GM12873 (cell line): Measurements from ENCODE around the gene ZNF655.

Source experiments
- CTCF ChIP-seq: IDR thresholded peaks from 2 replicates; pipeline ENCODE4 v1.5.1; 2012; ENCODE audit warnings: low read depth, mild to moderate bottlenecking, moderate library complexity, low read length, control low read depth; ENCODE audit not compliant: insufficient read depth; ENCODE audit errors: missing control alignments

ZNF655 gene

GRCh38 chr7:99605527-99605926, 47.1 kb downstream of the ZNF655 start:
- TF ChIP-seq CTCF = no peak

- no peak for TF ChIP-seq CTCF
Measured at GRCh38 chr7:99606531-99606930, 48.1 kb downstream of the ZNF655 start.

- no peak for TF ChIP-seq CTCF
Measured at GRCh38 chr7:99607548-99607947, 49.1 kb downstream of the ZNF655 start.

- no peak for TF ChIP-seq CTCF
Measured at GRCh38 chr7:99614495-99614894, 56.1 kb downstream of the ZNF655 start.

- TF ChIP-seq CTCF = no peak
Measured at GRCh38 chr7:99615989-99616358, 57.5 kb downstream of the ZNF655 start.

- peak; percentile 50 for TF ChIP-seq CTCF
Measured at GRCh38 chr7:99616359-99617191, 58.1 kb downstream of the ZNF655 start, which contains the start of gene ZSCAN25. Gene ZSCAN25 (plus strand): TSS chr7:99616946. CDS start chr7:99619607, 2,661 bp downstream.

- no peak for TF ChIP-seq CTCF
Measured at GRCh38 chr7:99617192-99617781, 58.8 kb downstream of the ZNF655 start.
